ENCODE data around the gene NSF.
"Not testable (repeated sequence)": the region's sequence is repeated elsewhere in the genome, so short reads cannot be mapped to it uniquely, and the experiment has no call there.

Gene NSF

DNA sequence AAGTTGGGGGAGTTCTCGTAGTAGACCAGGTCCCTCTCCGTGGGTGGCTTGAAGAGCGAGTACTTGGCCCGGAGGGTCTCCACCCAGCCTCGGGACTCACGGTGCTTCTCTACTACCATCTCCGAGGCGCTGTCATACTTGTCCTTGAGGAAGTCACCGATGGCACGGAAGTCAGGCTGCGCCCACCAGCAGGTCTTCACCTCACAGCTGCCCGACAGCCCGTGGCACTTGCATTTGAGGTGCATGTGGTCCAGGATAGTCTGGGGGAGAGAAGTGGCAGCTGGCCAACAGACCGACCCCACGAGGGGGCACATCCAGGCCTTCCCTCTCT lies 178.0 kb downstream of the NSF start:
- TF ChIP-seq GABPA (IDR thresholded peaks at IDR 0.05; ENCODE audit: low read depth) (no peak), CTCF (IDR thresholded peaks at IDR 0.05; ENCODE audit: insufficient read depth, low read length) (no peak), REST (IDR thresholded peaks at IDR 0.05; ENCODE audit: insufficient replicate concordance, low read depth) (no peak), SPI1 (IDR thresholded peaks at IDR 0.05; ENCODE audit: borderline replicate concordance, low read depth) (no peak), POLR2AphosphoS5 (IDR thresholded peaks at IDR 0.05; ENCODE audit: low read depth) (no peak)
- peaks cover 26% of the 10 kb centered on the region for H3K27me3 ChIP-seq (ENCODE audit: insufficient read depth, poor library complexity, severe bottlenecking)
- no peak overlapping the region for H3K4me3 ChIP-seq (replicated peaks; ENCODE audit: insufficient read depth, low read length)
- no peak for DNase-seq (ENCODE audit: low read depth in 1 of 2, low spot score in 1 of 2)
- H3K27ac ChIP-seq (replicated peaks): no peak overlapping the region

GRCh38 chr17:46768896-46769295 lies 178.4 kb downstream of the NSF start:
- DNase-seq (ENCODE audit: low read depth in 1 of 2, low spot score in 1 of 2); H3K4me3 ChIP-seq (replicated peaks; ENCODE audit: insufficient read depth, low read length); H3K27ac ChIP-seq (replicated peaks): not testable (repeated sequence)
- H3K27me3 ChIP-seq (ENCODE audit: insufficient read depth, poor library complexity, severe bottlenecking): peaks cover 29% of the 10 kb centered on the region

DNA sequence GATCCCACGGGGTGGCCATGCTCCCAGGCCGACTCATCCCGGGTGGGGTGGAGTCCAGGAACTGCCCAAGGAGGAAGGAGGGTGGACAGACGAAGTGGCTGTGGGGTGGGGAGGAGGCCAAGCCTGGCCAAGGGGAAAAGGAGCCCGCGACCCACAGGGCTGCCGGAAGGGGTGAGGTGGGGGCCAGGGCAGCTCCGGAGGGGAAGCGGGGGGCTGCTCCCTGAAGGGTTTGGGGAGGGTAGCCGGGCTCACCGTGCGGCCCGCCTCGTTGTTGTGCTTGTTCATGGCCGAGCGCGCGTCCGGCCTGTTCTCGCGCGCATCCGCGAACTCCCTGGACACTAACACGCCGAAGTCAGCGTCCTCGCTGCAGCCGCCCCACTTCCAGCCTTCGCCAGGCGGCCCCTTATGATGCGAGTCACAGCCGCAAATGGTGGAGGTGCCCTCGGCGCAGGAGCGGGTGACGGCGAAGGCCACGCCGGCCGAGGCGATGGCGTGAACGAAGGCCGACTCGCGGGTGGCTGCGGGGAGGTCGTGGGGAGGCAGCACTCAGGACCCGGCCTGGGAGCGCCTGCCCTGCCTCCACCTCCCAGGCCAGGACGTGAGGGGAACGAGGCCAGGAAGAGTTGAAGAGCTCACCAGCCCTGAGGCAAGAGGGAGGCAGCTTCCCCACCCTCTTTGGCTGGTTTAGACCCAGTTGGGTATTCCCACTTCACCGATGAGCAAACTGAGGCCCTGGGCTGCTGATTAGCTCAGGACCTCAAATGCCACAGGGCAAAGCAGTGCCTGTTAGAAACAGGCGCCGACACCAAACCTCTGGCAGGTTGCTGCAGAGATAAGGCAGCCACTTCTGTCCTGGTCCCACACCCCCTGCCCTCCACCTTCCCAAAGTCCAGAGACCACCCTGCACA lies 179.3 kb downstream of the NSF start:
- Histone ChIP-seq H3K27ac (replicated peaks) (no peak overlapping the region), H3K27me3 (ENCODE audit: insufficient read depth, poor library complexity, severe bottlenecking) (peaks cover 37% of the 10 kb centered on the region), H3K4me3 (replicated peaks; ENCODE audit: insufficient read depth, low read length) (no peak overlapping the region)
- no peak for DNase-seq (ENCODE audit: low read depth in 1 of 2, low spot score in 1 of 2)
- TF ChIP-seq SPI1 (IDR thresholded peaks at IDR 0.05; ENCODE audit: borderline replicate concordance, low read depth): no peak
- TF ChIP-seq GABPA (IDR thresholded peaks at IDR 0.05; ENCODE audit: low read depth): no peak
- TF ChIP-seq POLR2AphosphoS5 (IDR thresholded peaks at IDR 0.05; ENCODE audit: low read depth): no peak
- no peak for TF ChIP-seq CTCF (IDR thresholded peaks at IDR 0.05; ENCODE audit: insufficient read depth, low read length)
- TF ChIP-seq REST (IDR thresholded peaks at IDR 0.05; ENCODE audit: insufficient replicate concordance, low read depth): no peak

- Histone ChIP-seq H3K27me3 (ENCODE audit: insufficient read depth, poor library complexity, severe bottlenecking) (peaks cover 40% of the 10 kb centered on the region), H3K4me3 (replicated peaks; ENCODE audit: insufficient read depth, low read length) (no peak overlapping the region), H3K27ac (replicated peaks) (no peak overlapping the region)
- DNase-seq (ENCODE audit: low read depth in 1 of 2, low spot score in 1 of 2): no peak
- TF ChIP-seq SPI1 (IDR thresholded peaks at IDR 0.05; ENCODE audit: borderline replicate concordance, low read depth) (no peak), POLR2AphosphoS5 (IDR thresholded peaks at IDR 0.05; ENCODE audit: low read depth) (no peak), CTCF (IDR thresholded peaks at IDR 0.05; ENCODE audit: insufficient read depth, low read length) (no peak), GABPA (IDR thresholded peaks at IDR 0.05; ENCODE audit: low read depth) (no peak), REST (IDR thresholded peaks at IDR 0.05; ENCODE audit: insufficient replicate concordance, low read depth) (no peak)
Measured at GRCh38 chr17:46770439-46770817, 180.0 kb downstream of the NSF start.

All from HL-60 (cell line).